Glomerular endothelial cell (primary cell): Measurements from ENCODE around the gene INPP4A. TPM values are rescaled to one million over a fixed set of nuclear protein-coding genes. Genes with fewer than 3 reads are reported as not detected.

Source experiments
- DNase-seq: peaks from one replicate; pipeline ENCODE4 v3.0.0-alpha.2; 2011; ENCODE audit warnings: low read depth, low spot score; ENCODE audit errors: extremely low read depth
- total RNA-seq: library from RNA; depleted of rRNA; stranded (reverse); fragments of >200 nt; gene quantifications from 2 replicates; pipeline ENCODE4 v1.2.3, GENCODE V29; 2015

The INPP4A gene
- total RNA-seq, 1 donor from 2014 or later, result 30.6 TPM

- DNase-seq, result no peak
These were observed 92.9 kb downstream of the INPP4A start for GRCh38 chr2:98537390-98538126.

DNA sequence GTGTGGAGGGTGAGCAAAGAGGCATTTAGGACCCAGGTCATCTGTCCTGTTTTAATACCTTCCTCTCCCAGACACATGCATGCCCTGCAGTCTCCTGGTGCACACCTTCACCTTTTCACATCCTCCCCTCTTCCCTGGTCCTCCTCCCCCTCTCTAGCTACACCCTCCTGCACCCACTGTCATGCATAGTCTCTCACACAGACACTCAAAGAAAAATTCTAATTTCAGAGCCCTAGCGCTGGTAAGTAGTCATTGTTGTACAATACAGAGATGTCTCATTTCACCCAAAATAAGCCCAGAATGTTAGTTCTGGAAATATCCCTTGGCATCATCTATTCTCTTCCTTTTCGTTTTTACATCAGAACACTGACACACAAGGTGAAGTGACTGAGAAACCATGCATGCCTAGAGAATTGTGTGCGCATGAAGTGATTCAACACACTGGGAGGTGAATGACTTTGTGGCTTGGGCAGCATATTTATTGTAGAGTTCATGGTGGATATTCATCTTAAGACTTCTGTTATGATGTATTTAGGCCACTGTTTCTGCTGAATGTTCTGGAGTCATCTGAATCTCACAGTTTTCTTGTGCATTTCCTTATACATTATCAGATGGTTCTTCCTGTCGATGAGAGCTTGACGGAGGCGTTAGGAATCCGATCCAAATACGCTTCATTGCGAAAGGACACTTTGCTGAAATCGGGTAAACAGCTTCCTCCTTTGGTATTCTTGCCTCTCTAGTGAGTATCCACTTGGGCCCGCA lies 93.8 kb downstream of the INPP4A start:
- no peak for DNase-seq

- no peak for DNase-seq
These were observed 94.5 kb downstream of the INPP4A start for GRCh38 chr2:98539056-98539735.

GRCh38 chr2:98540536-98540935 lies 95.9 kb downstream of the INPP4A start:
- no peak for DNase-seq

DNA sequence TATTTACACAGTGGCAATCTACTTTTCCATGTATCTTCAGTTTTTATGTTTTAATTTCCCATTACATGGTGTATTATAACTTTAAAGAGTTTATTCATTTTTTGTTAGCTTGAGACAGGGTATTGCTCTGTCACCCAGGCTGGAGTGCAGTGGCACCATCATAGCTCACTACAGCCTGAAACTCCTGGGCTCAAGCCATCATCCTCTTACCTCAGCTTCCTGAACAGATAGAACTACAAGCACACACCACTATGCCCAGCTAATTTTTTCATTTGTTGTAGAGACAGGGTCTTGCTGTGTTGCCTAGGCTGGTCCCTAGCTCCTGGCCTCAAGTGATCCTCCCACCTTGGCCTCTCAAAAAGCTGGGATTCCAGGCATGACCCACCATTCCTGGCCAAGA lies 96.8 kb downstream of the INPP4A start:
- no peak for DNase-seq

DNA sequence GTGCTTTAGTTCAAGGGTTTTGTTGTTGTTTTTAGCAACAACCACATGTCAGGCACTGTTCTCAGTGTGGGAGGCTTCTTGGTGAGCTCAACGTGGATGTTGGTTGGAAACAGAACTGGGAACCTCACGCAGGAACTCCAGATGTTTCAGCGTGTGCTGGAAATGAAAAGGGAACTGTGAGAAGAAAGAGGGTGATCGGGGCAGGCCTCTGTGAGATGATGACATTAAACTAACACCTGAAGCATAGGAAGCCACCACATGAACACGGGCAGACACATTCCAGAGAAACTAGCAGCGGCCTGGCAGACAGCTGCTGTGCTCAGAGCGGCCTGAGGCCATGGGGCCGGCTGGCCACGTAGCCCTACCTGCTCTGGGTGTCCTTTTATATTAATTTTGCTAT lies 97.2 kb downstream of the INPP4A start:
- DNase-seq, result no peak

DNA sequence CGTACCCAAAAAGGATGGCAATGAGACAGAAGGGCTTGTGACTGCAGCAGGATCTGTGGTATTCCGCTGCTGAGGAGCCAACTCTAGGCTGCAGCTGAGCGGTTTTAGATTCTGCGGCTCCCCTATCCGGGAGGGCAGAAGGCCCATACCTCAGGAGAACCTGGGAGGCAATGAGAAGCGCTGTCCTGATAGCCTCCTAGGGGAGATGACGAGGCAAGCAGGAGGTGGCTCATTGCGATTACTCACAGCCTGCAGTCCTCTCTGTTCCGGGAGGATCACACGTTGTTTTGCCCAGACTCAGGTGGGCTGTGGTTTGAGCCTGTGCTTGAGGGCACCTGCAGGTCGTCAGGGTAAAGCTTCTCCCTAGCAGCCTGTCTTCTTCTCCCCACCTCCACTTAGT lies 98.6 kb downstream of the INPP4A start:
- DNase-seq, result no peak

DNA sequence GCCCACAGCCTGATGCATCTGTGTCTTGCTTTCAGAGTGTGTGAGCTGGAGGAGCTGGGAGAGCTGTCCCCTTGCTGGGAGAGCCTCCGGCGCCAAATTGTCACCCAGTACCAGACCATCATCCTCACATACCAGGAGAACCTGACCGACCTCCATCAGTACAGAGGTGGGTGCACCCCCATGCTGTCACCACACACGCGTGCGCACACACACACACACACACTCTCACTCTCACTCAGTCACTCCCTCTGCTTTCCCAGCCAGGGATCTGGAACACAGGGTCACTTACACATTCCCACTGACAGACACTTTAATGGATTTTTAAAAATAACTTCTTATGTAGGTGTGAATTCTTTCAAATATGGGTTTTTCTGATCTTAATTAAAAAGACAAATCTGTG lies 99.2 kb downstream of the INPP4A start:
- no peak for DNase-seq

DNA sequence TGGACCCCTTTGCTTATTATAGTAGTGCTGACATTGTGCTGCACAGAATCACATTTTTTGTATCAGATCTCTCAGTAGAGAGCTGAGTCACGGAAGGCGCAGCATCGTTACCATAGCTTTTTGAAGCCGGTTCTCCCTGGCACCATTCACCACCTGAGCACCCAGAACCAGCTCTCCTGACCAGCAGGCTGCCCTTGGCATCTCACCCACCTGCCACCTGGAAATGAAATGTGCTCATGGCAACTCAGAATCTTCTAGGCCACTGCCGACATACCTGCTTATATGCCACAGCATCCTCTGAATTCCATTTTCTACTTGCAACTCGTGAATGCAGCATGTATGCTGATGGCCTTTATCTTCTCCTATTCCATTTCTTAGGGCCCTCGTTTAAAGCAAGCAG lies 100.9 kb downstream of the INPP4A start:
- DNase-seq, result no peak

GRCh38 chr2:98546186-98546585 lies 101.5 kb downstream of the INPP4A start:
- DNase-seq, result no peak

DNA sequence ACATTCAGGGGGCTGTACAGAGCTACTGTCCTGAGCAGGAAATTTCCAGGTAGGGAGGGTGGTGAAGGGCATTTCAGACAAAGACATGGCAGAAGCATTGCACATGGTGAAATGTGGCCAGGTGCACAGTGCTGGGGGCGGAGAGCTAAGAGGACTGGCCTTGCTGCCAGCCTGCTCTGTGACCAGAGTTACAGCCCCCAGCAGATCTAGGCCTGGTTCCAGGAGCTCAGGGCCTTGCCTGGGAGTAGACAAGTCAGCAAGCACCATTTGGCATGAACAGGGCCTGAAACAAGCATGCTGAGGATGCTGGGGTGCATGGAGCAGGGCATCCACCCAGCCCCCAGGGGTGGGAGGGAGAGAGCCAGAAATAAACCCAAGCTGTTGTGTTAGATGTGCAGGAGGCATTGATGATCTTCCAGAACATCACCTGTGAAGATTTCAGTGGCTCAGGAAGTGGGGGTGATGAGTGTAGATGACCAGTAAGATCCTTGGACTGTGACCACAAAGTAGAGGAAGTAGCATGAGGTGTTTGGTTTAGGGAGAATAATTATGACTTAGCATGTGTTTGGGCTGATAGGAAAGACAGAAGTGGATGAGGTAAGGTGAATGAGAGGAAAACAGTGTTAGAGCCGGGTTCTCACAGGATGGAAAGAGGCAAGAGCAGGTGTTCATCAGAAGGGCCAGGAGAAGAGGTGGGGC lies 102.6 kb downstream of the INPP4A start:
- DNase-seq, result no peak

DNA sequence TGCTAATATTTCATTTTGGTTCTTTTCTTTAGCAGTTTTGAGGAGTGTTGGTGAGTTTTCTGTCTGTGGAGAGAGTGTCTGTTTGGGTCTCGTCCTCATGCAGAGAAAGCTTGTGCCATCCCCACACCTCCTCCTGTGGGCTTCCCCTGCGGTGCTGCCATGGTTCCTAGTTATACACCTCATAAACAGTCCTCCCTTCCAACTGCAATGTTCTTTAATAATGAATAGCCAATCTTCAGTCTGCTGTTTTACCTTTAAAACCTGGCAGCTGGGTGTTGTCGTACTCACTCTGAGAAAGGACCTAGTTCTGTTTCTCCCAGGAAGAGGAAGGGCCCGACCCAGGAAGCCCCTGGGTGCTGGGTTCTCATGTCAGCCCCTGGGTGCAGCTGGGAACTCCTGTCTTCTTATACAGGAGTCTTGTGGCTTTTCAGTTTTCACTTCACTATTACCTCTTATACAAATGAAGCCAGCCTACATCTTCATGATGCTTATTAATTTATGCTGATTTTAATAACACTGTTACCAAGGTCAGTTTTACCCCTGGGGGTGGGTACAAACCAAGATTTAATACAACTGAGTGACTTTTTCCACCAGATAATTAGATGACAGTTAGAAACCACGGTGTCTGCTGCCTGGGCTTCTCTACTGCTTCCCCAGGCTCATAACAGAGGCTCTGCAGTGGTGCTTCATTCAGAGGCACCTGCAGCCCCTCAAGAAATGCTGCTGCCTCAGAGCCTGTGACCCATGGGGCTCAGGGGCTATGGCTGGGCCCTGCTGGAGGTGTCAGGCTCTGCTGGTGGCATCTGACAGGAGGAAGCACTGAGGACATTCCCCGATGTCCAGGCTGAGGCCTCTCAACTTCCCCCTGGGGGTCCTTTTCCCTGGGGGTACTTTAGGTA lies 104.5 kb downstream of the INPP4A start:
- no peak for DNase-seq

DNA sequence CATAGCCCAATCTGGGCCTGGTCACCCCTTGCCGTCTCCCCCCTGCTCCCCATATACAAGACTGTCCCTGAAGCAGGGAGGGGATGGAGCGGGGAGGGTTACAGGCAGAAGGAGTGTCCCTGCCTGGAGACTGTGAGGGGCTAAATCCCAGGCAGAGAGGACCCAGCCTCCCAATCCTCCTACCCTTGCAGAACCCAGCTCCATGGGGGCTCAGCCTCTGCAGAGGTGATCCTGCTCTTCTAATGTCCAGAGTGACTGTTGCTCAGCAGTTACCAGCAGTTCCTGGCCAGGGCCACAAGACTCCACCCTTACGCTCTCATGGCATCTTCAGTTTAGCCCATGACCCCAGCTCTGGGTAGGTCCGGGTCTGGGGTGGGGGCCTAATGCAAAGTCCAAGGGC lies 105.5 kb downstream of the INPP4A start:
- no peak for DNase-seq

DNA sequence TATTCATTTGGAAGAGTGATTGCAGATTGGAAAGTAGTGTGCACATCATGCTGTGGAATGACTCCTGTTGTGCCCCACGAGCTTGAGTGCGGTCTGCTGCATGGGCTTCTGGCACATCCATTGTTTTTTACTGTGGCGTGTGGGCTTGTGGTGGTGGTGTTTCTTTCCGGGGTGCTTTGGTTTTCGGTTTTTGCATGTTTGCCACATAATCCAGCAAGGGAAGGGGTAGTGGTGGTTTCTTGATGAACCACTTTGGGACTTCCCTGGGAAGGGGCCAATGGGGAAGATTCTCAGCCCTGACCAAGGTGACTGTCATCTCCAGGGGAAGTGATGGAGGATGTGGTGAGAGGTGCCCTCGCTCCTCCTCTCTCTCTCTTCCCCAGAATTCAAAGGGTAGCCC lies 106.7 kb downstream of the INPP4A start:
- no peak for DNase-seq

DNA sequence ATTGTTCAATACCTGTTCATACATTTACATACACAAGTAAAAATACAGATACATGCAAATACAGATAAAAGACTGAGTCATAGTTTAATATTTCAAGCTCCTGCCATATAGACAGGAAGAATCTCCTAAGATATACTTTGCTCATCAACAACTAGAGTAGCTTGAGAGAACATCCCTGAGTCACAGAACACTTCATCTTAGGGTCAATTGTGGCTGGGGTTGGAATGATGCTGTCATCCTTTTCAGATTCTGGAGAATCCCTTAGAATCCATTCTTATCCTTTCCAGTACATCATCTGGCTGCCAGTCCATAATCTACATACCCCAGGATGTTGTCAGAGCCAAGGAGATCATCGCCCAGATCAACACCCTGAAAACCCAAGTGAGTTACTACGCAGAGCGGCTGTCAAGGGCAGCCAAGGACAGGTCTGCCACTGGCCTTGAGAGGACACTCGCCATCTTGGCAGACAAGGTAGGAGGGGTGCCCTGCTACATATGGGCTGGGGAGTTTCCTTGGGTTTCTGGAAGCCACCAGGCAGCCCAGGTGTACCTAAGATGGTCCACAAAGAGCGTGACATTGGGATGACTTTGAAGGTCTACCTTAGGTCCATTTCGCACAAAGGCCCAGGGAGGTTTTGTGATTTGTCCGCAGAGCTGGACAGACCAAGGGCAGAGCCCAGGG lies 108.0 kb downstream of the INPP4A start:
- DNase-seq, result no peak

DNA sequence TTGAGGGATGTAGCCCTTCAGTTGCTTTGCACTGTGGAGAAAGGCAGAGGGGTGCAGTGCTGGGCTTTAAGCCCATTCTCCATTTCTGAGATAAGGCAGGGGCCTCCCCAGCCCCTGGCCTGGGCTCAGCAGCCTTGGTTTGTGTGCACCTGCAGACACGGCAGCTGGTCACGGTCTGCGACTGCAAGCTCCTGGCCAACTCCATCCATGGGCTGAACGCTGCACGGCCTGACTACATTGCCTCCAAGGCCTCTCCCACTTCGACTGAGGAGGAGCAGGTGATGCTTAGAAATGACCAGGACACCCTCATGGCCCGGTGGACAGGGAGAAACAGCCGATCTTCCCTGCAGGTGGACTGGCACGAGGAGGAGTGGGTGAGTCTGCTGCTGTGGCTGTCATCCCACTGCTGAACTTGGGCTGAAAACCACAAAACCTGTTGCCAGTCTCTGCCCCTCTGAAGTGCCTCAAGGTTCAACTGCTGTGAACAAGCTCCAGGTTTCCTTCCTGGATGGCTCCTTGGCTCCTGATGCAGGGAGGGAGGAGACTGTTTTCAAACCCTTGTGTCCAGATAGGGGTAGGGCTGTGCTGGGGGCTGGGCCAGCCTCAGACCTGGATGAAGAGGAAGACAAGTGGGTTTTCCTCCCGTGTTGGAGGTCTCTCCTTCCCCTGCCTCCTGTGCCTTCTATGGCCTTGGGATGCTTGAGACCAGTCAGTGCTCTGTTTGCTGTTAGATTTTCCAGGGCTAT lies 109.6 kb downstream of the INPP4A start:
- DNase-seq, result no peak

GRCh38 chr2:98555696-98556095 lies 111.0 kb downstream of the INPP4A start:
- DNase-seq, result no peak

DNA sequence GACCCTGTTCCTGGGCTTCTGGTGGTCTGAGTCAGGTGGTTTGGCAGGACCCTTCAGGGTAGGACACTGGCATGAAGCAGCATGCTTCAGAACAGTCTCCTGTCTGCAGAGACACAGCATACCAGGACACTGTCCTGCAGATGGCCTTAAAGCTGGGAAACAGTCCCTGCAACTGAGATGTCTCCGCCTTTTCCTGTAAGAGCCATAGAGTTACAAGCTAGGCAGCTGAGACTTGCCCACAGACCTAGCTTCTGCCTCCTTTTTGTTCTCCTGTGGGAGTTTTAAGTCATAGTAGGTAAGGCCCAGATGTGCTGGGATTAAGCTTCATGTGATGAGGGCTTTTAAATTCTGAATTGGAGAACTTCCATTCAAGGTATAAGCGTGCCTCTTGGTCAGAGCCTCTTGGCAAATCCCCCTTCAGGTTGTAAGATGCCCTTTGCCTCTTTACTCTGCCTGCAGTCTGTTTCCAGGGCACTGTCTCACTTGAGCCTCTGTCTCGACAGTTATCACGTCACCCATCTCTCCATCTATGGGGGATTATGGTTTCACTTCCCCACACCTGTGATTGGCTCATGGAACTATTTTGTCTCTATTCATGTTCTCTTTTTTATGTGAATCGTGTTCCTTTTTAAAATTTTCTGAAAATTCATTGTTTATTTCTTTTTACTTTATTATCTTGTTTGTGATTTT lies 111.8 kb downstream of the INPP4A start:
- no peak for DNase-seq
